AG09319 (cell line): ENCODE data around the gene ALOX5.

Experiments used
- DNase-seq: peaks from one replicate; pipeline ENCODE4 v3.0.0-alpha.2; 2010; ENCODE audit warnings: low read depth; ENCODE audit errors: extremely low read depth
- CTCF ChIP-seq: IDR thresholded peaks from 2 replicates; pipeline ENCODE4 v1.5.1; 2011; ENCODE audit warnings: low read depth, mild to moderate bottlenecking, inconsistent platforms, low read length, moderate library complexity

Gene ALOX5

GRCh38 chr10:45372251-45372951, 1.6 kb upstream of the ALOX5 start:
- DNase-seq: no peak

GRCh38 chr10:45373003-45373575, 927 bp upstream of the ALOX5 start:
- TF ChIP-seq CTCF: no peak
- DNase-seq: no peak

More at GRCh38 chr10:45372251-45372951, 1.6 kb upstream of the ALOX5 start:
- TF ChIP-seq CTCF: no peak

DNA sequence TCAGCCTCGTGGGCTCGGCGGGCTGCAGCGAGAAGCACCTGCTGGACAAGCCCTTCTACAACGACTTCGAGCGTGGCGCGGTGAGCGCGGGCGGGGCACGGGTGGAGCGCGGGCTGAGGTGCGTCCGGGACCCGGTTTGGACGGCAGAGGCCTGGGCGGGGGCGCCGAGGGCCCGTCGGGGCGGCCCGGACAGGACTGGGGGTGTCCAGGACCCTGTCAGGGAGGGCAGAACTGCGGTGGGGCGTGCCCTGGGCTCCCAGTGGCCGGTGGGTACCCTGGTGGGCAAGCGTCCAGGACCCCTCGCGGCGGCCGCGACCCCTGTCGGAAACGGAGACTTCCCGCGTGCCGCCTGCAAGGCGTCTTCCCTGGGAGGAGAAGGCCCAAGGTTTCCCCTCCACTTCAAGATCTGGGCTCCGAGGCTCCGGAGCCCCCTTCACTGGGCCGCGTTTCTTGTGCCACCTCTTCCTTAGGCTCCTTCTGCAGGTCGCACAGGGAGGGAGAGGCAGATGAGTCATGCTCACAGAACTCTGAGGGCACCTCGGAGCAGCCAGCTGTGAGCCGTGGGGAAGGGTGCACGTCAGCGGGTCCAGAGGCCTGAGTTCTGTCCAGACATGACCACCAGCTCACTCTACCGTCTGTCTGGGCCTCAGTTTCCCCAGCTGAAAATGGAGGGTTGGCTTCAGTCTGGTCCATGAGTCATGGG, 485 bp downstream of the ALOX5 start:
- DNase-seq: no peak
- no peak for TF ChIP-seq CTCF

GRCh38 chr10:45375101-45375500, 1.1 kb downstream of the ALOX5 start:
- no peak for DNase-seq
- TF ChIP-seq CTCF: no peak

DNA sequence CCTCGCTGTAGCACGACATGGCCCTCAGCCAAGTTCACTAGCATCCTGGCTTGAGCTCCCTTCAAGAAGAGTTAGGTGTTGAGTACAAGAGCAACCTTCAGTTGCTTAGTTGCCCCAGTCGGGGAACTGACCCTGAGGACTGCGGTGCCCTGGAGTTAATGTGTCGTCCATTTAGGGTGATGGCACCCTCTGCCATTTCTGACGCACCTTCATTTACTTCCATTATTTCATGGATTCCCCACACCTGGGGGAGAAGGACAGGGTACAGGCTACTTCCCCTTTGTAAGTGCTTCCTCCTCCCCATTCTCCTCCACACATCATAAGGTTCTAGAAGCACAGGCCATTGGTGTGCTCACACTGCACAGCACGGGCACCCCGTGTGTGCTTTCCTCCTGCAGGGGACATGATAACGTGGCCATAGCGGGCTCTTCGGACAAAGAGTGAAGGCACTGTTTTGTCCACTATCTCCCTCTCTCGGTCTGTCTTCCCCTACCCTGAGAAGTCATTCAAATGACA, 1.8 kb downstream of the ALOX5 start:
- DNase-seq: no peak
- no peak for TF ChIP-seq CTCF

GRCh38 chr10:45376371-45376801, 2.4 kb downstream of the ALOX5 start:
- no peak for DNase-seq
- no peak for TF ChIP-seq CTCF

- no peak for DNase-seq
- TF ChIP-seq CTCF: no peak
Observed at GRCh38 chr10:45377321-45377720, 3.3 kb downstream of the ALOX5 start.
